HAP-1 (cell line): Measurements from ENCODE around the gene PLEK.

Experiments
- DNase-seq, 2 experiments: peaks; one replicate each; pipeline ENCODE4 v3.0.0-alpha.2; 2016 to 2020; ENCODE audit warnings: low spot score in 2 of 2
- H3K27me3 ChIP-seq: fragments of 250-450 bp; sonication (Bioruptor Pico); 2 replicates; pipeline ENCODE4 v1.5.1; 2020; ENCODE audit warnings: low read depth, mild to moderate bottlenecking, moderate library complexity
- H3K36me3 ChIP-seq: fragments of 250-450 bp; sonication (Bioruptor Pico); replicated peaks from 2 replicates; pipeline ENCODE4 v1.5.1; 2020; ENCODE audit warnings: mild to moderate bottlenecking
- H3K4me1 ChIP-seq: fragments of 250-450 bp; sonication (Bioruptor Pico); 2 replicates; pipeline ENCODE4 v1.5.1; 2020; ENCODE audit warnings: mild to moderate bottlenecking
- H3K4me3 ChIP-seq: fragments of 250-450 bp; sonication (Bioruptor Pico); 2 replicates; pipeline ENCODE4 v1.5.1; 2020; ENCODE audit warnings: mild to moderate bottlenecking, moderate library complexity
- H3K9me3 ChIP-seq: fragments of 250-450 bp; sonication (Bioruptor Pico); 2 replicates; pipeline ENCODE4 v1.5.1; 2020; ENCODE audit warnings: mild to moderate bottlenecking, moderate library complexity
- in situ Hi-C: fragments of 300-500 bp; cut with MboI; formaldehyde crosslinking; loops from 3 replicates; pipeline ENCODE4 v1.14.3; 2020; ENCODE audit warnings: low sequenced_read_pairs, inconsistent platforms, mixed read lengths

PLEK gene

DNA sequence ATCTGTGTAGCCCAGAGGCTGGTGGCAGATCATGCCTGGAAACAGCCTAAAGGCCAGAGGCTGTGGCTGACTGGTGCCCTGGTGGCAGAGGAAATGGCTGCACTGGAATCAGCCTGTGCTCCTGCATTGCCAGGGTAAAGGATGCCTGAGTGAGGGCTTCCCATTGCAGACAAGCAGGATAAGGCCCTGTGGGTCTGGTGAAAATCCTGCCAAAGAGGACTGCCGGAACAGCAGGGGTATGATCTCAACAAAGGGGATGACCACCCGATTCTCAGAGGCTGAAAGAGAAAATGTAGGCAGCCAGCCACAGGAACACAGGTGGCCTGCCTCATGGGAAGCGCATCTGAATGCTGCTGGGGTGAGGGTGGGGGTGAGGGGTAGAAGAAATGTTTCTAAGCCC, 53.8 kb downstream of the PLEK start:
- Histone ChIP-seq H3K4me1 (no peaks in the 10 kb centered on the region), H3K27me3 (peaks cover 7% of the 10 kb centered on the region), H3K9me3 (no peaks in the 10 kb centered on the region), H3K4me3 (no peak overlapping the region), H3K36me3 (no peaks in the 10 kb centered on the region)
- no peak for DNase-seq
- in situ Hi-C loops = no loop called here

DNA sequence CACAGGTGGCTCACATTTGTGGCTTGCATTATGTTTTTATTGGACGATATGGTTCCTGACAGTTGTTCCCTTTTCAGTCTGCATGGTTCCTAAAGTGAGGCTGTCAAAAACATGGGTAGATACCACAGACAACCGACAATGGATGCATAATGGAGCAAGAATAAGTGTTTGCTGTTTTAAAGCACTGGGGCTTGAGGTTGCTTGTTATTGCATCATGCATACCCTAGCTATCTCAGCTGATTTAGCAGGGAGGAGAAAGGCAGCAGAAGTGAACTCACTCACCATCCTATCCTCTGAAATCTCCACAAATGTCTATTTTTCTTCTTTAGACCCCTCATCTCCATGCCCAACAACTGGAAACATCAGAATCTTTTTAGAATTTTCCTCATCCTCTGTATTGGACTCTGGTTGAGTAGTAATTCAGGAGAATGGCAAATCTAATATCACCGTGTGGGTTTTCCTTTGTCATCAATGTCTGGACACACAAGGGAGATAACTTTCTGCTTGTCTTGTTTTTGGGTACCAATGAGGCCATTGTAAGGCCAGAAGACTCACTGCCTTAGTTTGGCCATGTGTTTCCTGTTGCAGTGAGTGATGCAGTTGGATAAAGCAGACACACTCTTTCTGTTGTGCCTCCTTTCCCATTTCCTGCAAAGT, 55.3 kb downstream of the PLEK start:
- Histone ChIP-seq H3K9me3 (no peaks in the 10 kb centered on the region), H3K27me3 (peaks cover 12% of the 10 kb centered on the region), H3K36me3 (no peaks in the 10 kb centered on the region), H3K4me3 (no peak overlapping the region), H3K4me1 (no peaks in the 10 kb centered on the region)
- DNase-seq = no peak
- in situ Hi-C loops = no loop called here

DNA sequence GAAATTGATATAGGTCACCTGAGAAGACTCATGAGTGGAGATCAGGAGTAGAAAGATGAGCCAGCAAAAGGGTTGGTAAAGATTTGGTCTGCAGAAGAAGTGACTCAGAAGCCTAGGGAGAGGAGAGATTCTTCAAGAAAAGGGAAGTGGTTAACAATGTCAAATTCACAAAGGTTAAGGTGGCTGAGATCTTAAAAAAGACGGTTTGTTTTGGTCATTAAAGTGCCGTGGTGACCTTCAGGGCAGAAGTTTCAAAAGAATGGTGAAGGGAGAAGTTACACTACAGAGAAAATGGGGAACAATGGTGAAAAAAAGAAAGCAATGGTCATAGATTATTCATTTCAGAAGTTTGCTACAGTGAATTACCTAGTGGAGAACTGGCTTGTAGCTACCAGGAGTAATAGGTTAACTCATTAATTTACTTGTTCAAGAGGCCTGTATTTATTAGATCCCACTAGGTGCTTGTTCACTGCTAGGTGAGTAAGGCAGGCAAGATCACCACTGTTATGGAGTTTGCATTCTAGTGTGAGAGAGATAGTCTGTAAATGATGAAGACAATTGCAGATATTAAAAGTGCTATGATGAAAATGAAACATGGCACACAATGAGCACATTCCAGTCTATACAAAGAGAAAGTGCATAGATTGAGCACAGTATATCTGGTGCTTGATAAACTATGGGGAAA, 59.0 kb downstream of the PLEK start:
- Histone ChIP-seq H3K27me3 (peaks cover 12% of the 10 kb centered on the region), H3K4me3 (no peak overlapping the region), H3K4me1 (no peaks in the 10 kb centered on the region), H3K36me3 (no peaks in the 10 kb centered on the region), H3K9me3 (no peaks in the 10 kb centered on the region)
- no peak for DNase-seq
- in situ Hi-C loops = no loop called here

DNA sequence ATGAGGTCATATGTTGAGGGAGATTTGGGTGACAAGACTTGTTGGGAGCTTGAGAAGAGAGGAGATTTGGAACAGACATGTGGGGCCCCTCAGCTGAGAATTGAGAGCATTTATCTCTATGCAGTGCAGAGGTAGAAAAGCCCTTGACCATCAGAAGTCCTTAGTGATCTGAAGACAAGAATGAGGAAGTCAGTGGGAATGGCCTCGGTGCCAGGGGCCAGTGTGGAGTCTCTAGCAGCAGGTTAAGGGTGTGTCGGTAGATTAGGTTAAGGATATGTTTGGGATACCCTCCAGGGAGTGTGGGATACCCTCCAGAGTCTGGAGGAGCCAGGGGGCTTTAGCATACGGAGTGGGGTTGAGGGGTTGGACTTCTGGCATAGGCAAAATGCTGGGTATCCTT, 60.4 kb downstream of the PLEK start:
- no peaks in the 10 kb centered on the region for H3K4me1 ChIP-seq
- DNase-seq = no peak
- no peaks in the 10 kb centered on the region for H3K9me3 ChIP-seq
- H3K27me3 ChIP-seq = peaks cover 12% of the 10 kb centered on the region
- in situ Hi-C loops = loop anchor here (25.0 kb wide), 1 partner anchor 313 kb away; no protein-coding TSS in a partner anchor
- H3K4me3 ChIP-seq = no peak overlapping the region
- no peaks in the 10 kb centered on the region for H3K36me3 ChIP-seq

DNA sequence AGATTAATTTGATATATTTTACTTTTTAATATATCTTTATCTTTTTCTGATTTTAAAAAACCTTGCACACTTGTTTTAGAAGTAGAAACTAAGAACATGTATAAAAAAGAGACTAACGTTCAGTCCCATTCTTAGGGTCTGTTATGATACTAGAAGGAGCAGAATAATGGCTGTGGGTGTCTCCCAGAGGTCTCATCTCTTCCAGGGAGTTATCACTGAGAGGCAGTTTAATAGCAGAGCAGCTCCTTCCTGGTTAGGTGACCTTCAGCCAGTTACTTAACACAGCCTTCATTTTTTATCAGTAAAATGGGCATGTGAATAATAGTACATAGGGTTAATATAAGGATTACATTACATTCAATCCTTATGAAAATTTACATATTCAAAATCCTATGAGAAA, 61.4 kb downstream of the PLEK start:
- in situ Hi-C loops = loop anchor here (25.0 kb wide), 1 partner anchor 314 kb away; no protein-coding TSS in a partner anchor
- DNase-seq = no peak
- peaks cover 9% of the 10 kb centered on the region for H3K27me3 ChIP-seq
- H3K4me1 ChIP-seq = no peaks in the 10 kb centered on the region
- no peaks in the 10 kb centered on the region for H3K36me3 ChIP-seq
- no peak overlapping the region for H3K4me3 ChIP-seq
- no peaks in the 10 kb centered on the region for H3K9me3 ChIP-seq

DNA sequence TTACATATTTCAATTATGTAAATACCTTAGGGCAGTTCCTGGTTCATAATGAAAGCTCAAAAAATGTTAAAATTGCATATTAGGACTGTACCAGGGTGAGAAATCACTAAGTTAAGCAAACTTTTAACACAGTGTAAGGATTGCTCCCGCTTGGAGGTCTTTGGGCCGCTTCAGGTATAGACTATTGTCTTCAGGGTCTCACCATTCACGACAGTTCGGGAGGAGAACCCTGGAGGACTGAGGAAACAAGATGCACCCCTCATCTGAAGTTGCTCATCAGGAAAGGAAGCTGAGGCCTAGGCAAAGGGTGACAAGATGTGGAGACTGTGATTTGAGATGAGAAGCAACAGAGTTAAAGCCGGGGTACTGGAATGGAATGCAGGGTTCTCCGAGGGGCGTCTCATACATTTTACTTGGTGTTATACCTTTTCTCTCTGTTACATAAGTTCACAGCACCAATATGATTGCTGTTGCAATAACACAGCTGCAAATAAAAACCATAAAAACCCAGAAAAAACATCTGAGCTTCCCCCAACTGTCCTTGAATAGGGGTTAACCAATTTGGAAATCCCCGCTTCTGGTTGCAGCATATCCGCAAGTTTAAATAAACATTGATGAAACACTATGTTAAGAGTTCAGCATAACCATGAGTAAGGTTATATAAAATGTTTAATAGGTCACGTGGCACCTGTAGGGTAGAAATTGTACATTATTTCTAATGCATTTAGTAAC, 61.9 kb downstream of the PLEK start:
- no peaks in the 10 kb centered on the region for H3K36me3 ChIP-seq
- no peaks in the 10 kb centered on the region for H3K4me1 ChIP-seq
- peaks cover 9% of the 10 kb centered on the region for H3K27me3 ChIP-seq
- in situ Hi-C loops = loop anchor here (25.0 kb wide), 1 partner anchor 315 kb away; no protein-coding TSS in a partner anchor
- no peaks in the 10 kb centered on the region for H3K9me3 ChIP-seq
- no peak for DNase-seq
- H3K4me3 ChIP-seq = no peak overlapping the region

DNA sequence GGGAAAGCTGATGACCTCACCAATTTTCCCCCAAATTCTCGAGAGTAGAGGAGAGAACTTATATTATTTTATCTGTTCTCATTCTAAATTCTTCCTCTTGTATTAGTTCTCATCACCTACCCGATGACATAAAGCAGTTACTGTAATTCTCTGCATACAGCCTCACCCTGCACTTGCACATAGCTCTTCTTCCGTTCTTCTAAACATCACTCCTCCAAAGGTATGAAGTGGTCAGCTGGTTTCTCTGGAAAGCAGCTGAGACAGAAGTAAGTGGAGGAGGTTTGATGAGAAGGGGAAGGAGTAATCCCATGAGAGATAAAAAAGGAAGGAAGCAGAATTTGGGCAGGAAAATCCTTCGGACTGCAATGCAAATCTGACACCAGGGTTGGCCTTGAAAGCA, 63.0 kb downstream of the PLEK start:
- no peak for DNase-seq
- in situ Hi-C loops = loop anchor here (25.0 kb wide), 1 partner anchor 316 kb away; no protein-coding TSS in a partner anchor
- no peak overlapping the region for H3K4me3 ChIP-seq
- H3K27me3 ChIP-seq = peaks cover 9% of the 10 kb centered on the region
- no peaks in the 10 kb centered on the region for H3K9me3 ChIP-seq
- no peaks in the 10 kb centered on the region for H3K4me1 ChIP-seq
- H3K36me3 ChIP-seq = no peaks in the 10 kb centered on the region

DNA sequence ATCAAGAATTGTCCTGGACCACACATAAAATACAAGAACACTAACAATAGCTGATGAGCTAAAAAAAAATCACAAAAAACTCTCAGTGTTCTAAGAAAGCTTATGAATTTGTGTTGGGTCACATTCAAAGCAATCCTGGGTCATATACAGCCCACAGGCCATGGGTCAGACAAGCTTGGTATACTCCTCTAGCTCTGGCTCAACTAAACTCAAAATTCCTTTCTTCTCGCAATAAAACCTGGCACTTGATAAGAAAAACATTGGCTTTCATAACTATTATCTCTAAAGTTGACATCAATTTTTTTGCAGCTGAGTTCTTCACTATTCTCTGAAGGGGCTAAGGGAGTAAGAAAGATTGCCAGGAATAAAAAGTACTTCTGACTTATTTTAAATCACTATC, 63.7 kb downstream of the PLEK start:
- H3K4me3 ChIP-seq = no peak overlapping the region
- H3K9me3 ChIP-seq = no peaks in the 10 kb centered on the region
- H3K36me3 ChIP-seq = no peaks in the 10 kb centered on the region
- no peaks in the 10 kb centered on the region for H3K4me1 ChIP-seq
- in situ Hi-C loops = loop anchor here (25.0 kb wide), 1 partner anchor 316 kb away; no protein-coding TSS in a partner anchor
- DNase-seq = no peak
- peaks cover 6% of the 10 kb centered on the region for H3K27me3 ChIP-seq

DNA sequence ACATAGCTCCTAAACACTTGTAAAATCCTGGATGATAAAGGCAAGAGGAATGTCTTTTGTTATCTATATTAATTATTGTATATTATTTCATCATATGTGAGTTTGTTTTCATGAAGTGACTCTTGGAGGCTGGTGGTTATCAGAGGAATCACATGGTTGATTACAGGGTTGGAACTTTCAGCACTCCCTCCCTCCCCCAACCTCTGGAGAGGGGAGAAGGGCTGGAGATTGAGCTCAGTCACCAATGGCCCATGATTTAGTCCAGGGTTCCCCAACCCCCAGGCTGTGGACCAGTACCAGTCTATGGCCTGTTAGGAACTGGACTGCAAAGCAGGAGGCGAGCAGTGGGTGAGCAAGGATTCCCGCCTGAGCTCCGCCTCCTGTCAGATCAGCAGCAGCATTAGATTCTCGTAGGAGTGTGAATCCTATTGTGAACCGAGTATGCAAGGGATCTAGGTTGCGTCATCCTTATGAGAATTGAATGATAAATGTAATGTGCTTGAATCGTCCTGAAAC, 64.3 kb downstream of the PLEK start:
- no peak overlapping the region for H3K4me3 ChIP-seq
- no peak for DNase-seq
- H3K27me3 ChIP-seq = peaks cover 2% of the 10 kb centered on the region; the same call in 1 of the 2 replicates
- in situ Hi-C loops = loop anchor here (25.0 kb wide), 1 partner anchor 317 kb away; no protein-coding TSS in a partner anchor
- no peaks in the 10 kb centered on the region for H3K4me1 ChIP-seq
- no peaks in the 10 kb centered on the region for H3K36me3 ChIP-seq
- no peaks in the 10 kb centered on the region for H3K9me3 ChIP-seq

DNA sequence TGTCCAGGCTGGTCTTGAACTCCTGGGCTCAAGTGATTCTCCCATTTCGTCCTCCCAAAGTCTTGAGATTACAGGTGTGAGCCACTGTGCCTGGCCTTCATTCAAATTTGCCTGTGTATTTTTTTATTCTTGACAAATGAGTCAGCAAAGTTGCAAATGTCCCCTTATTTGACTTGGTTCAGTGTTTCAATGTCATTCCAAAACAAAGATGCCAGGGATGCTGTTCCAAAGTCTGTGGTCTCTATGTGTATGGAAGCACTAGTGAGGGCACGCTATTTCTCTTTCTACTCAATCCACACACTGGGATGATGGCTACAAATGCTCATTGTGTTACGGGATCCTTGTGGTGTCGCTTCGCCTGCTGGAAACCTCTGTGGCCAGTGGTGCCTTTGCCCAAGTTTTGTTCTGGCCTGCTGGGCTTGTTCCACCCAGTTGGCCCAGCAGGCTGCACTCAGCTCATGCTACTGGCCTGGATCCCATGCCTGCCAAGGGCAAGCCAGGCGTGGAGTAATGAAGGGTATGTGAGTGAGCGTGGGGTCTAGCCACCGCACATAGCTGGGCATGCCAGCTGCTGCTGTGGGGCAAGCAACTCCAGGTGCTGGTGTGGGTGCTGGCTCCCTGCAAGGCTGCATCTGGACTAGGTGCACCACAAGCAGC, 66.4 kb downstream of the PLEK start:
- no peaks in the 10 kb centered on the region for H3K9me3 ChIP-seq
- no peak overlapping the region for H3K4me3 ChIP-seq
- in situ Hi-C loops = loop anchor here (25.0 kb wide), 1 partner anchor 319 kb away; no protein-coding TSS in a partner anchor
- no peaks in the 10 kb centered on the region; the same call in 1 of the 2 replicates for H3K27me3 ChIP-seq
- no peaks in the 10 kb centered on the region for H3K36me3 ChIP-seq
- no peak for DNase-seq
- no peaks in the 10 kb centered on the region for H3K4me1 ChIP-seq

DNA sequence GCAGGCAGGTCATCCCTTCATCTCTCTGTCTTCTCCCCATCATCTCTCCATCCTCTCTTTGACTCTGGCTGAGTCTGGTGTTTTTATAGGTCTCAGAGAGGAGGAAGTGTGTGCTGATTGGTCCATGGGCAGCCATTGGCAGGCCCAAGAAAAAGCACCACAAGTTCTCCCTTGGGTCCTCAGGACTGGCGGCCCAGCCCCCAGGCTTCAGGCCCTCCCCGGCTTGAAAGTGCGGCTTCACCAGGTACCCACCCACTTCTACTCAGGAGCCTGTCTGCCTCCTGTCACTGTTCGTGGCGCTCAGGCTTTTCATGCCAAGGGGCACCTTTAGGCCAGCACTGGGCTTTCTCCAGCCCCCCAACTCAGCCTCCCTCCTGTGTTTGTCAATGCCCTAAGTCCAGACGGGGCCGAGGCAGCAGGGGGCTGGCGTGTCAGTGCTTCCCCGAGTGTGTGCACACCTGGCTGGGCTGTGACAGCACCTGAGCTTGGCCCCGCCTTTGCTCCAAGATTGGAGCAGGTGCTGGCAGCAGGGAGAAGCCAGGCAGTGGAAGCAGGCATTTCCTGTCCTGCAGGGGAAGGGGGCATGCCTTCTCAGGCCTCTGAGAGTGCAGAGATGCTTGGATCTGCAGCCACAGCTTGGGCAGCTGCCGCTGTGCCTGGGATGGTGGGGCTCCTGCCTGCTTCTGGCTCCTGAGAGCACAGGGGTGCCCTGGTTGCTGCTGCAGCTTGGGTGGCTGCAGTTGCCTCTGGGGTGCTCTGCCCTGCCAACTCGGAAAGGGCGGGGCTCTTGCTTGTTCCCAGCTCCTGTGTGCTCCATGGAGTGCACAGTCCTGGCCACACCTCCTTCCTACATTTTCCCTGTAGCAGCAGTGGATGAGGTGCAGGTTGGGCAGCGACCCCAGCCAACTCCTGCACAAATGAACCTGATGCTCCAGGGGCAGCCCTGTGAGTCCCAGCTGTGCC, 67.9 kb downstream of the PLEK start:
- Histone ChIP-seq H3K36me3 (no peaks in the 10 kb centered on the region), H3K4me1 (no peaks in the 10 kb centered on the region), H3K9me3 (no peaks in the 10 kb centered on the region), H3K27me3 (no peaks in the 10 kb centered on the region; the same call in 1 of the 2 replicates), H3K4me3 (no peak overlapping the region)
- in situ Hi-C loops = loop anchor here (25.0 kb wide), 1 partner anchor 321 kb away; no protein-coding TSS in a partner anchor
- no peak for DNase-seq

DNA sequence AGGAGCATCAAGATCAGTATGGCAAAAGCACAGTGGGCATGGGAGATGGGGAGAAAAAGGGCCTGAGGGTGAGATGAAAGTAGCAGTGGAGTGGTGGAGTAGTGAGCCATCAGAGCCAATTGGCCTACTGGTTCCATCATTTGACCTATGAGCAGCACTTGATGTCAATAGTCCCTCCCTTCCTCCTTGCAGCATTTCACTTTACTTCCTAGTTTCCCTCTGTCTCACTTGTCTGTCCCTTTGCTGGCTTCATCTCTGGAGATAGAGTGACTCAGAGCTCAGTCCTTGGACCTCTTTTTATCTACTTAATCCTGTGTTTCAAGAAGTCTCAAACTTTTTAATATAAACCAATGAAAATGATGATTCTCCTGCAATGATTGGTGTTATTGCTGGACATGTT, 69.9 kb downstream of the PLEK start:
- Histone ChIP-seq H3K4me3 (no peak overlapping the region), H3K4me1 (no peaks in the 10 kb centered on the region), H3K36me3 (no peaks in the 10 kb centered on the region), H3K27me3 (peaks cover 4% of the 10 kb centered on the region; the same call in 1 of the 2 replicates), H3K9me3 (no peaks in the 10 kb centered on the region)
- no peak for DNase-seq
- in situ Hi-C loops = loop anchor here (25.0 kb wide), 1 partner anchor 323 kb away; no protein-coding TSS in a partner anchor
